Testis (tissue), 2 donors: Measurements from ENCODE around the gene TACC2.

Experiments used
- CTCF ChIP-seq, 3 experiments: fragments of 450-650 bp in 2 of 3; fragments of 200-600 bp in 1 of 3; sonication (generic) in 1 of 3; IDR thresholded peaks; one replicate each; pipeline ENCODE4 v1.5.1; 2016 to 2019; ENCODE audit warnings: antibody characterized with exemption in 3 of 3, mild to moderate bottlenecking in 2 of 3, moderate library complexity in 1 of 3
- POLR2A ChIP-seq: fragments of 450-650 bp; IDR thresholded peaks from one replicate; pipeline ENCODE4 v1.6.1; 2017; ENCODE audit warnings: antibody characterized with exemption, mild to moderate bottlenecking, moderate library complexity

DNA sequence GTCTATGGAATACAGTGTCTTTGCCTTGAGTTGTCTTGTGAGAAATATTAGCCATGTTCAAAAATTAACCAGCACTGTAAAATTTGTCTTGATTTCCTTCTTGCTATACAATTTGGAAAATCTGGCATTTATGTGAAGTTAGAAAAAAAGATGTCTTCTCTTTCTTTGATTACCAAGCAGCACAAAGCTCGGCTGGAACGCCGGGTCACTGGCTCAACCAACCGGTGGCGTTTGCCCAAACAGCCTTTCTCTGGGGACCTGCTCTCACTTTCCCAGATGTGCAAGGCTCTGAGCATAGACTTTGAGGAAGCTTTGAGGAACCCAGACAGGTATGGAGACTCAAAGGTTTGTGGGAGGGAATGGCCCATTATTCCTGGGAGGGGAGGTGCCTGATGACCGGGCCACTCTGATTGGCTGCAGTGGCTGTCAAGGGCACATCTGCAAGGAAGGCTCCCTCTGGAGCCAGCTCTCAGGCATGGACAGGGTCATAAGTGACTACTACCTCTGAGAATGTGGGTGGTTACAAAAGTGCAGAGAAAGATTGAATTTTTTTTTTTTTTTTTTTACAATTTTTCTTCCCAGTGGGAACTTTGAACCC is 287.7 kb downstream of the TACC2 start:
- no peak for TF ChIP-seq POLR2A
- TF ChIP-seq CTCF (IDR thresholded peaks at IDR 0.05) = no peak
